Measurements from ENCODE around the gene NUAK2. TPM values are rescaled to one million over a fixed set of nuclear protein-coding genes. Genes with fewer than 3 reads are reported as not detected.

NUAK2 gene
- total and polyA plus RNA-seq, 2 experiments from 2014 or later: 3.0 to 3.8 TPM

DNA sequence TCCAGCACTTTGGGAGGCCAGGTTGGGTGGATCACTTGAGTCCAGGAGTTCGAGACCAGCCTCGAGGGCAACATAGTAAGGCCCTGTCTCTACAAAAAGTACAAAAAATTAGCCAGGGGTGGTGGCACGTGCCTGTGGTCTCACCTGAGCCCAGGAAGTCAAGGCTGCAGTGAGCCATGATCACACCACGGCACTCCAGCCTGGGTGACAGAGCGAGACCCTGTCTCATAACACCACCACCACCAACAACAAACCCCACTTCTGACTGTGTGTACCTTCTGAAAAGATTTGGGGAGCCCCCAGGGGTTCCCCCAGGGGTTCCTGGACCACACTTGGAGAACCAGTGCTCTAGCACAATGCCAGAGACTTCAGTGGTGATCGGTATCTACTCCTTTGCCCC is 29.9 kb downstream of the NUAK2 start:
- Histone ChIP-seq H3K4me1 (ENCODE audit: insufficient read depth) (peaks cover 42% of the 10 kb centered on the region), H3K27me3 (replicated peaks; ENCODE audit: insufficient read depth) (no peaks in the 10 kb centered on the region), H3K4me2 (ENCODE audit: unreplicated experiment) (no peak overlapping the region), H3K4me3 (no peak overlapping the region), H2AFZ (no peak overlapping the region), H3K9me2 (ENCODE audit: insufficient read depth) (no peaks in the 10 kb centered on the region), H3K36me3 (ENCODE audit: low read depth) (no peaks in the 10 kb centered on the region), H3K27ac (no peak overlapping the region), H3K79me2 (ENCODE audit: insufficient read depth) (no peaks in the 10 kb centered on the region), H4K20me1 (ENCODE audit: insufficient read depth) (no peaks in the 10 kb centered on the region), H3K9me3 (ENCODE audit: low read depth) (no peaks in the 10 kb centered on the region), H3K9ac (no peak overlapping the region), H3F3A (ENCODE audit: insufficient read depth) (peaks cover 25% of the 10 kb centered on the region; the same call in 1 of the 2 replicates)
- no peak for DNase-seq
- TF ChIP-seq EZH2 (IDR thresholded peaks at IDR 0.05; ENCODE audit: insufficient read depth, poor library complexity, severe bottlenecking) (no peak), EZH2phosphoT487 (IDR thresholded peaks at IDR 0.05; ENCODE audit: insufficient read depth, low read depth) (no peak)
- WGBS, 2 experiments (ENCODE audit: low coverage in 1 of 2, low lambda C conversion rate in 2 of 2, missing lambda C conversion rate in 2 of 2): 92 to 93% methylated on average over 6 of the region's 6 CpGs
- in situ Hi-C loops (cut with MboI): no loop called here

DNA sequence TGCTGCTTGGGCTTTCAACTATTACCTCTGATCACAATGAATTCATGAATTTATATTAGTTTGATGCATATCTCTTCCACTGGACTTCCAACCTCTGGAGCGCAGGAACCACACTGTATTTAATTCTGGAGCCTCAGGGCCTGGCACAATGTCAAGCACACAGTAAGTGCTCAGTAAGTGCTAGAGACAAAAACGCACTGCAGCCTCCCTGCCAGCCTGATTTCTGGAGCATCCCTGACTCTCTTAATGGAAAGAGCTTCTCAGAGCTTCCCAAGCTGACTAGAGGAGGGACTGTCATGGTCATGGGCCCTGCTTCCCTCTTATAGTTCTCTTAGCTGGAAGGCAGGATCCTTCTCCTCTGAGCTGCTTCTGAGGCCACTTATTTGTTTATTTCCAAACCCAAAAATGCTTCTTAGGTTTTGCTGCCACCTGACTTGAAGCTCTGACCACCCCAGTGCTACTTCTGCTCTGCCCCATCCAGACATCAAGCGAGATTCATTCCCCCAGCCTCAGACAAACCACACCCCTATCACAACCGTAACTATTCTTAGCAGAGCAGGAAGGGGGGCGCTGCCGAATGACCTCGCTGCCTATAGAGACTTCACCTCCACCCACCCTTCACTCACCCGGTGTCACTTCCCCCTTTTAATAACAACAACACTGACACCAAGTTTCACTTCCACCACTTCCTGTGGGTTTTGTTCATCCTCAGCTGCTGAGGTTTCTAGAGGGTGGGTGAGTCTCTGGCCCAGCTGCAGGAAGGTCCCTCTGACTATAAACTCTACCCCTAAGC is 33.6 kb downstream of the NUAK2 start:
- no peak for TF ChIP-seq EZH2 (IDR thresholded peaks at IDR 0.05; ENCODE audit: insufficient read depth, poor library complexity, severe bottlenecking)
- Histone ChIP-seq H3K79me2 (ENCODE audit: insufficient read depth) (no peaks in the 10 kb centered on the region), H3K4me2 (ENCODE audit: unreplicated experiment) (no peak overlapping the region), H3K9me3 (ENCODE audit: low read depth) (no peaks in the 10 kb centered on the region), H2AFZ (peak overlapping the region; percentile 52), H3K27me3 (replicated peaks; ENCODE audit: insufficient read depth) (no peaks in the 10 kb centered on the region), H3K9ac (no peak overlapping the region), H3K36me3 (ENCODE audit: low read depth) (no peaks in the 10 kb centered on the region), H3K9me2 (ENCODE audit: insufficient read depth) (no peaks in the 10 kb centered on the region), H3K4me1 (ENCODE audit: insufficient read depth) (peaks cover 49% of the 10 kb centered on the region), H3F3A (ENCODE audit: insufficient read depth) (peaks cover 27% of the 10 kb centered on the region), H4K20me1 (ENCODE audit: insufficient read depth) (no peaks in the 10 kb centered on the region), H3K4me3 (no peak overlapping the region), H3K27ac (no peak overlapping the region)
- in situ Hi-C loops (cut with MboI): no loop called here
- no peak for DNase-seq
- WGBS, 2 experiments (ENCODE audit: low coverage in 1 of 2, low lambda C conversion rate in 2 of 2, missing lambda C conversion rate in 2 of 2): 73 to 74% methylated on average over 8 of the region's 8 CpGs

GRCh38 chr1:205287076-205287475 is 34.5 kb downstream of the NUAK2 start:
- TF ChIP-seq EZH2phosphoT487 (IDR thresholded peaks at IDR 0.05; ENCODE audit: insufficient read depth, low read depth) (no peak), EZH2 (IDR thresholded peaks at IDR 0.05; ENCODE audit: insufficient read depth, poor library complexity, severe bottlenecking) (no peak)
- H3K9me2 ChIP-seq (ENCODE audit: insufficient read depth): no peaks in the 10 kb centered on the region
- H3K9me3 ChIP-seq (ENCODE audit: low read depth): no peaks in the 10 kb centered on the region
- no peak overlapping the region for H3K4me2 ChIP-seq (ENCODE audit: unreplicated experiment)
- H3K4me1 ChIP-seq (ENCODE audit: insufficient read depth): peaks cover 49% of the 10 kb centered on the region
- H3F3A ChIP-seq (ENCODE audit: insufficient read depth): peaks cover 27% of the 10 kb centered on the region
- H3K36me3 ChIP-seq (ENCODE audit: low read depth): no peaks in the 10 kb centered on the region
- 89 to 92% methylated on average over 3 of the region's 3 CpGs for WGBS, 2 experiments (ENCODE audit: low coverage in 1 of 2, low lambda C conversion rate in 2 of 2, missing lambda C conversion rate in 2 of 2)
- no peaks in the 10 kb centered on the region for H3K79me2 ChIP-seq (ENCODE audit: insufficient read depth)
- no peak overlapping the region for H3K4me3 ChIP-seq
- DNase-seq: peak; percentile 28
- H2AFZ ChIP-seq: no peak overlapping the region
- H3K27me3 ChIP-seq (replicated peaks; ENCODE audit: insufficient read depth): no peaks in the 10 kb centered on the region
- H3K27ac ChIP-seq: no peak overlapping the region
- no peaks in the 10 kb centered on the region for H4K20me1 ChIP-seq (ENCODE audit: insufficient read depth)
- in situ Hi-C loops (cut with MboI): no loop called here
- no peak overlapping the region for H3K9ac ChIP-seq

GRCh38 chr1:205286335-205286950 is 35.1 kb downstream of the NUAK2 start:
- Histone ChIP-seq H3K27me3 (replicated peaks; ENCODE audit: insufficient read depth) (no peaks in the 10 kb centered on the region), H3K4me1 (ENCODE audit: insufficient read depth) (peaks cover 49% of the 10 kb centered on the region), H3K9me2 (ENCODE audit: insufficient read depth) (no peaks in the 10 kb centered on the region), H3K27ac (no peak overlapping the region), H3K4me3 (no peak overlapping the region), H3K36me3 (ENCODE audit: low read depth) (no peaks in the 10 kb centered on the region), H3K4me2 (ENCODE audit: unreplicated experiment) (peak overlapping the region; percentile 16), H3K9ac (no peak overlapping the region), H3K79me2 (ENCODE audit: insufficient read depth) (no peaks in the 10 kb centered on the region), H2AFZ (peak overlapping the region; percentile 62), H3K9me3 (ENCODE audit: low read depth) (no peaks in the 10 kb centered on the region), H4K20me1 (ENCODE audit: insufficient read depth) (no peaks in the 10 kb centered on the region), H3F3A (ENCODE audit: insufficient read depth) (peaks cover 27% of the 10 kb centered on the region)
- in situ Hi-C loops (cut with MboI): no loop called here
- TF ChIP-seq EZH2 (IDR thresholded peaks at IDR 0.05; ENCODE audit: insufficient read depth, poor library complexity, severe bottlenecking) (no peak), EZH2phosphoT487 (IDR thresholded peaks at IDR 0.05; ENCODE audit: insufficient read depth, low read depth) (no peak)
- no peak for DNase-seq
- 92 to 96% methylated on average over 9 of the region's 9 CpGs for WGBS, 2 experiments (ENCODE audit: low coverage in 1 of 2, low lambda C conversion rate in 2 of 2, missing lambda C conversion rate in 2 of 2)

All from GM23248 (cell line).